MM.1S (cell line): ENCODE measurements around the gene SCARF1.

Source experiments
- DNase-seq: peaks from one replicate; pipeline ENCODE4 v3.0.0-alpha.2; 2015
- H2AFZ ChIP-seq: fragments of 300-600 bp; sonication (generic); 2 replicates; pipeline ENCODE4 v1.6.0; 2016; ENCODE audit warnings: antibody characterized with exemption, low read length
- H3F3A ChIP-seq: fragments of 300-600 bp; sonication (generic); 2 replicates; pipeline ENCODE4 v1.6.1; 2016; ENCODE audit warnings: mild to moderate bottlenecking, antibody characterized with exemption, low read length, moderate library complexity, mixed read lengths; ENCODE audit not compliant: insufficient read depth
- H3K27ac ChIP-seq: fragments of 300-600 bp; sonication (generic); 2 replicates; pipeline ENCODE4 v1.5.1; 2016; ENCODE audit warnings: mild to moderate bottlenecking, low read length
- H3K27me3 ChIP-seq: fragments of 300-600 bp; sonication (generic); replicated peaks from 2 replicates; pipeline ENCODE4 v1.6.0; 2016; ENCODE audit warnings: low read length; ENCODE audit not compliant: insufficient read depth
- H3K36me3 ChIP-seq: fragments of 300-600 bp; sonication (generic); replicated peaks from 2 replicates; pipeline ENCODE4 v1.6.1; 2016; ENCODE audit warnings: mild to moderate bottlenecking, low read length, mixed read lengths; ENCODE audit not compliant: insufficient read depth
- H3K4me1 ChIP-seq: fragments of 300-600 bp; sonication (generic); 2 replicates; pipeline ENCODE4 v1.6.1; 2016; ENCODE audit warnings: low read length, mixed read lengths
- H3K4me2 ChIP-seq: fragments of 300-600 bp; sonication (generic); 2 replicates; pipeline ENCODE4 v1.6.0; 2016; ENCODE audit warnings: low read depth, low read length
- H3K4me3 ChIP-seq: fragments of 300-600 bp; sonication (generic); 2 replicates; pipeline ENCODE4 v1.5.1; 2016; ENCODE audit warnings: low read length, mixed read lengths
- H3K79me2 ChIP-seq: fragments of 300-600 bp; sonication (generic); 2 replicates; pipeline ENCODE4 v1.6.1; 2016; ENCODE audit warnings: mixed run types, low read length, mixed read lengths
- H3K9ac ChIP-seq: fragments of 300-600 bp; sonication (generic); 2 replicates; pipeline ENCODE4 v1.6.1; 2016; ENCODE audit warnings: low read length, mixed read lengths
- H3K9me2 ChIP-seq: fragments of 300-600 bp; sonication (generic); replicated peaks from 2 replicates; pipeline ENCODE4 v1.6.1; 2016; ENCODE audit warnings: mild to moderate bottlenecking, low read length, mixed read lengths; ENCODE audit not compliant: insufficient read depth
- H3K9me3 ChIP-seq: fragments of 300-600 bp; sonication (generic); replicated peaks from 2 replicates; pipeline ENCODE4 v1.6.1; 2016; ENCODE audit warnings: mild to moderate bottlenecking, low read length, mixed read lengths; ENCODE audit not compliant: insufficient read depth
- H4K20me1 ChIP-seq: fragments of 300-600 bp; sonication (generic); 2 replicates; pipeline ENCODE4 v1.6.1; 2016; ENCODE audit warnings: mild to moderate bottlenecking, low read length, moderate library complexity, mixed read lengths; ENCODE audit not compliant: insufficient read depth
- EZH2 ChIP-seq: fragments of 300-600 bp; sonication (generic); optimal IDR thresholded peaks from 2 replicates; pipeline ENCODE3; 2017; ENCODE audit warnings: low read depth, mild to moderate bottlenecking, antibody characterized with exemption, low read length, mixed read lengths
- EZH2phosphoT487 ChIP-seq: fragments of 300-600 bp; sonication (generic); IDR thresholded peaks from 2 replicates; pipeline ENCODE4 v1.6.1; 2018; ENCODE audit warnings: antibody characterized with exemption, low read length
- TF ChIP-seq, protein P1 (sequence below): fragments of 300-600 bp; sonication (generic); IDR thresholded peaks from 2 replicates; pipeline ENCODE4 v1.5.1; 2016; ENCODE audit warnings: antibody characterized with exemption, low read length, mixed read lengths

Gene SCARF1

DNA sequence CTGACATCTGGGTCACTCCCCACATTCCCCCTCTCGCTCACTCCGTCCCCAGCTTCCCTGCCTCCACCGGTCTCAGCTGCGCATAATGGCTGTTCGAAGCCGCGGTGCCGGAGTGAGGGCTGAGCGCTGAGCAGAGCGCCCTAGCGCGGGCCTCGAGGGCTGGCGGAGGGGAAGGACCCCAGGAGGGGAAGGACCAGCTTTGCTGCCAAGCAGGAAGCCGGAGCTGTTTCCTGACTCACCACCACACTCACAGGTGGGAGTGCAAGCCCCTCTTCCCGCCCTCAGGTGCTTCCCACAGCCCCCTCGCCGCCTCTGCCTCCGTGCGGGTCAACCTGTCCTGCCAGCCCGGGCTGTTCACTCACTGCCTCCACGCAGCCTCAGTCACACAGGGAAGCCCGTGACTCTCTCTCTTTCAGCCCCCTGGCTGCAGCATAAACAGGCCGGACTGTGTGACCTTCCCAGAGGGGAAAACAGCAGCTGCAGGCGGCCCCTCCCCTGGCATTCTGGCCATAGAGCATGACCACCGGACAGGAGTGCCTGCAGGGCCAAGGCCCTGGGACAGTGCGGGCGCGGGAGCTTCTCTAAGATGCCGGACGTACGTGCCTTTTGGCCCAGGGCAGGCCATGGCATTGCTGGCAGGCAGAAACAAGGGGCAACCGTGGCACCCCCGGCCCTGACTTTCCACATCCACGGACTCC lies 40.6 kb downstream of the SCARF1 start:
- no peaks in the 10 kb centered on the region; the same call in 1 of the 2 replicates for H3K36me3 ChIP-seq
- H4K20me1 ChIP-seq: no peaks in the 10 kb centered on the region
- H3F3A ChIP-seq: no peaks in the 10 kb centered on the region
- no peaks in the 10 kb centered on the region for H3K9me3 ChIP-seq
- no peak overlapping the region for H3K9ac ChIP-seq
- H3K27me3 ChIP-seq: no peaks in the 10 kb centered on the region
- no peaks in the 10 kb centered on the region for H3K79me2 ChIP-seq
- H3K4me3 ChIP-seq: no peak overlapping the region
- H3K4me2 ChIP-seq: no peak overlapping the region
- TF ChIP-seq EZH2phosphoT487 (no peak), EZH2 (no peak)
- TF ChIP-seq, protein P1, sequence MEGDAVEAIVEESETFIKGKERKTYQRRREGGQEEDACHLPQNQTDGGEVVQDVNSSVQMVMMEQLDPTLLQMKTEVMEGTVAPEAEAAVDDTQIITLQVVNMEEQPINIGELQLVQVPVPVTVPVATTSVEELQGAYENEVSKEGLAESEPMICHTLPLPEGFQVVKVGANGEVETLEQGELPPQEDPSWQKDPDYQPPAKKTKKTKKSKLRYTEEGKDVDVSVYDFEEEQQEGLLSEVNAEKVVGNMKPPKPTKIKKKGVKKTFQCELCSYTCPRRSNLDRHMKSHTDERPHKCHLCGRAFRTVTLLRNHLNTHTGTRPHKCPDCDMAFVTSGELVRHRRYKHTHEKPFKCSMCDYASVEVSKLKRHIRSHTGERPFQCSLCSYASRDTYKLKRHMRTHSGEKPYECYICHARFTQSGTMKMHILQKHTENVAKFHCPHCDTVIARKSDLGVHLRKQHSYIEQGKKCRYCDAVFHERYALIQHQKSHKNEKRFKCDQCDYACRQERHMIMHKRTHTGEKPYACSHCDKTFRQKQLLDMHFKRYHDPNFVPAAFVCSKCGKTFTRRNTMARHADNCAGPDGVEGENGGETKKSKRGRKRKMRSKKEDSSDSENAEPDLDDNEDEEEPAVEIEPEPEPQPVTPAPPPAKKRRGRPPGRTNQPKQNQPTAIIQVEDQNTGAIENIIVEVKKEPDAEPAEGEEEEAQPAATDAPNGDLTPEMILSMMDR: no peak
- no peaks in the 10 kb centered on the region for H3K4me1 ChIP-seq
- no peak for DNase-seq
- no peak overlapping the region for H2AFZ ChIP-seq
- H3K27ac ChIP-seq: no peak overlapping the region
- H3K9me2 ChIP-seq: no peaks in the 10 kb centered on the region

DNA sequence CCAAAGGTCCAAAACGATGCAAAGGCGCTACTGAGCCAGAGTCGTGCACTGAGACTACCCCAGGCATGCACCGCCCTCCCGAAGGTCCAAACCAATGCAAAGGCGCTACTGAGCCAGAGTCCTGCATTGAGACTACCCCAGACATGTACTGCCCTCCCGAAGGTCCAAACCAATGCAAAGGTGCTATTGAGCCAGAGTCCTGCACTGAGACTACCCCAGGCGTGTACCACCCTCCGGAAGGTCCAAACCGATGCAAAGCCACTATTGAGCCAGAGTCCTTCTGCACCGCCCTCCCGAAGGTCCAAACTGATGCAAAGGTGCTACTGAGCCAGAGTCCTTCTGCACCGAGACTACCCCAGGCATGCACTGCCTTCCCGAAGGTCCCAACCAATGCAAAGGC lies 44.0 kb downstream of the SCARF1 start:
- no peak overlapping the region for H3K27ac ChIP-seq
- H3F3A ChIP-seq: no peaks in the 10 kb centered on the region
- H4K20me1 ChIP-seq: no peaks in the 10 kb centered on the region
- H3K79me2 ChIP-seq: no peaks in the 10 kb centered on the region
- no peak overlapping the region for H3K9ac ChIP-seq
- H2AFZ ChIP-seq: no peak overlapping the region
- H3K4me2 ChIP-seq: no peak overlapping the region
- H3K36me3 ChIP-seq: no peaks in the 10 kb centered on the region; the same call in 1 of the 2 replicates
- DNase-seq: no peak
- no peaks in the 10 kb centered on the region for H3K4me1 ChIP-seq
- H3K9me2 ChIP-seq: no peaks in the 10 kb centered on the region
- TF ChIP-seq, protein P1: no peak
- no peak for TF ChIP-seq EZH2
- no peak for TF ChIP-seq EZH2phosphoT487
- H3K27me3 ChIP-seq: no peaks in the 10 kb centered on the region
- H3K9me3 ChIP-seq: no peaks in the 10 kb centered on the region
- no peak overlapping the region for H3K4me3 ChIP-seq

DNA sequence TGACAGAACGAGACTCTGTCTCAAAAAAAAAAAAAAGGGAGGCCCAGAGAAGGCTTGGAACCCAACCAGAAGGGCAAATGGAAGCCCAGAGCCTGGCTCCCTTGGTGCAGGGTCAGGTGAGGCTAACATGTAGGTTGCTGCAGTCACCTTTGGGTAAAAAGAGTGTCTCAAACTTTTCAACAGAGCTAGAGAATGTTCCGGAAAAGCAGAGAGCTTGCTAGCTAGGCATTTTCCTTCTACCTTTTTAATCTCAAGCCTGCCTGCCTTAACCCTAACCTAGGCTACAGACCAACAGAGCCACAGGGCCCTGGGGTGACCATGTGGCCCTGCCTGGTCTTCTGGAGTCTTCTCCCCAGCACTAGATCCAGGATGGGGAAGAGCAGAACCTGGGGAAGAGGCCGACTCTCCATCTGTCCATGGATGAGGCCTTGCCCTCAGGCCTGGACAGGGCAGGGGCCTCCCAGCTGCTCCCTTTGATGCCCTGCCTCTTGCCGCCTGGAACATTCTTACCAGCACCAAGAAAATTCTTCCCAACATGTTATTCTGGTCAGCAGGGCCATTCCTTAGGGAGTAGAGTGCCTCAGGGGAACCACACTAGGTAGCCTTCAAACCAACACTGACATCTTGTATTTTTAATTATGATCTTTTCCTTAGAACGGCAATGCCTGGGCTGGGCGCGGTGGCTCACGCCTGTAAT lies 47.0 kb downstream of the SCARF1 start:
- no peaks in the 10 kb centered on the region for H3K9me2 ChIP-seq
- no peak overlapping the region for H3K4me3 ChIP-seq
- DNase-seq: no peak
- H3K4me2 ChIP-seq: no peak overlapping the region
- H3K4me1 ChIP-seq: peaks cover 8% of the 10 kb centered on the region
- H3K79me2 ChIP-seq: no peaks in the 10 kb centered on the region
- TF ChIP-seq EZH2phosphoT487 (no peak), EZH2 (no peak)
- TF ChIP-seq, protein P1: no peak
- H3K9me3 ChIP-seq: no peaks in the 10 kb centered on the region
- H3F3A ChIP-seq: peaks cover 2% of the 10 kb centered on the region
- H3K9ac ChIP-seq: no peak overlapping the region
- H3K36me3 ChIP-seq: no peaks in the 10 kb centered on the region; the same call in 1 of the 2 replicates
- no peaks in the 10 kb centered on the region for H4K20me1 ChIP-seq
- no peaks in the 10 kb centered on the region for H3K27me3 ChIP-seq
- no peak overlapping the region for H2AFZ ChIP-seq
- no peak overlapping the region for H3K27ac ChIP-seq
